GM19455 (cell line): ENCODE measurements around the gene KRT16.
"Not testable (repeated sequence)": the region's sequence is repeated elsewhere in the genome, so short reads cannot be mapped to it uniquely, and the experiment has no call there.

Experiments used
- ATAC-seq: cut with Tn5 transposase; IDR thresholded peaks from one replicate; pipeline ENCODE4 v1.9.1; 2021; ENCODE audit not compliant: unreplicated experiment

Gene KRT16

GRCh38 chr17:41628621-41629255 is 16.2 kb upstream of the KRT16 start:
- ATAC-seq, result not testable (repeated sequence)

GRCh38 chr17:41628073-41628370 is 15.5 kb upstream of the KRT16 start:
- not testable (repeated sequence) for ATAC-seq

GRCh38 chr17:41627316-41628072 is 14.9 kb upstream of the KRT16 start:
- ATAC-seq, result no peak

- ATAC-seq, result not testable (repeated sequence)
Measured at GRCh38 chr17:41626914-41627295, 14.3 kb upstream of the KRT16 start.

GRCh38 chr17:41626028-41626913 is 13.7 kb upstream of the KRT16 start:
- ATAC-seq, result not testable (repeated sequence)

GRCh38 chr17:41625602-41626001 is 13.0 kb upstream of the KRT16 start:
- ATAC-seq, result no peak

- ATAC-seq, result no peak
Measured at GRCh38 chr17:41624208-41625101, 11.9 kb upstream of the KRT16 start, which contains the start of gene KRT17. KRT17 (minus strand) TSS chr17:41624575; CDS start chr17:41624509, 66 bp downstream.

GRCh38 chr17:41623184-41623861 is 10.8 kb upstream of the KRT16 start:
- not testable (repeated sequence) for ATAC-seq

- ATAC-seq, result not testable (repeated sequence)
Measured at GRCh38 chr17:41622340-41623183, 10.0 kb upstream of the KRT16 start.

- no peak for ATAC-seq
Measured at GRCh38 chr17:41621916-41622315, 9.3 kb upstream of the KRT16 start.

- ATAC-seq, result not testable (repeated sequence)
Measured at GRCh38 chr17:41621435-41621817, 8.9 kb upstream of the KRT16 start.

- no peak for ATAC-seq
Measured at GRCh38 chr17:41620583-41621434, 8.2 kb upstream of the KRT16 start.

- not testable (repeated sequence) for ATAC-seq
Measured at GRCh38 chr17:41619927-41620582, 7.5 kb upstream of the KRT16 start.

- ATAC-seq, result no peak
Measured at GRCh38 chr17:41619036-41619926, 6.7 kb upstream of the KRT16 start.

GRCh38 chr17:41618341-41619035 is 5.9 kb upstream of the KRT16 start:
- no peak for ATAC-seq

- ATAC-seq, result no peak
Measured at GRCh38 chr17:41617698-41618097, 5.1 kb upstream of the KRT16 start.
